K562 (cell line): ENCODE results near the gene NME7.

Experiments
- CREB1 ChIP-seq, 2 experiments: sonication (generic) in 1 of 2; formaldehyde crosslinking in 1 of 2; IDR thresholded peaks; 2 replicates each; pipeline versions ENCODE4 v1.6.1 to v1.8.0; 2012 to 2022; ENCODE audit warnings: inconsistent platforms in 1 of 2, mild to moderate bottlenecking in 1 of 2, missing genetic modification reagents in 1 of 2, moderate library complexity in 1 of 2
- E2F8 ChIP-seq: fragments of 450-650 bp; IDR thresholded peaks from 2 replicates; pipeline ENCODE4 v1.7.1; 2018; ENCODE audit warnings: mild to moderate bottlenecking, low read depth; ENCODE audit not compliant: partially characterized antibody
- EGR1 ChIP-seq: fragments of 450-650 bp; conservative IDR thresholded peaks from 2 replicates; pipeline ENCODE4 v1.6.1; 2017; ENCODE audit warnings: mild to moderate bottlenecking
- GTF2F1 ChIP-seq: IDR thresholded peaks from 2 replicates; pipeline ENCODE4 v1.6.1; 2011; ENCODE audit warnings: low read depth, low read length, improper control_type of control experiment
- HMG20A ChIP-seq: fragments of 450-650 bp; formaldehyde crosslinking; conservative IDR thresholded peaks from 2 replicates; pipeline ENCODE4 v1.4.0; 2020; ENCODE audit warnings: mild to moderate bottlenecking, mixed read lengths
- JUNB ChIP-seq: fragments of 450-650 bp; formaldehyde crosslinking; conservative IDR thresholded peaks from 2 replicates; pipeline ENCODE4 v1.4.0; 2020; ENCODE audit warnings: mild to moderate bottlenecking
- RBFOX2 ChIP-seq: fragments of 200-400 bp; formaldehyde crosslinking; IDR thresholded peaks from 2 replicates; pipeline ENCODE4 v1.6.1; 2017; ENCODE audit warnings: low read depth, mild to moderate bottlenecking, low read length, moderate library complexity
- SP1 ChIP-seq: sonication (generic); formaldehyde crosslinking; IDR thresholded peaks from 2 replicates; pipeline ENCODE4 v1.8.1; 2022; ENCODE audit warnings: mild to moderate bottlenecking, missing genetic modification reagents
- USF2 ChIP-seq: sonication (generic); formaldehyde crosslinking; IDR thresholded peaks from 2 replicates; pipeline ENCODE4 v1.5.0; 2020; ENCODE audit warnings: missing genetic modification reagents
- VEZF1 ChIP-seq: fragments of 200-800 bp; sonication (Bioruptor generic); IDR thresholded peaks from 2 replicates; pipeline ENCODE4 v1.6.1; 2017; ENCODE audit warnings: missing genetic modification characterization, missing compliant biosample characterization
- ZNF668 ChIP-seq: fragments of 250-450 bp; sonication (Bioruptor Pico); IDR thresholded peaks from 2 replicates; pipeline ENCODE4 v1.8.0; 2022; ENCODE audit warnings: mild to moderate bottlenecking, inconsistent platforms

GRCh38 chr1:169259816-169260215, 107.8 kb downstream of the NME7 start:
- TF ChIP-seq USF2 = no peak
- no peak for TF ChIP-seq HMG20A (CRISPR knock-in tag)
- no peak for TF ChIP-seq E2F8
- no peak for TF ChIP-seq SP1 (CRISPR knock-in tag)
- no peak for TF ChIP-seq VEZF1 (CRISPR knock-in tag)
- no peak for TF ChIP-seq RBFOX2
- no peak for TF ChIP-seq ZNF668
- no peak for TF ChIP-seq CREB1 (IDR thresholded peaks at IDR 0.05)
- TF ChIP-seq CREB1 (CRISPR knock-in tag; IDR thresholded peaks at IDR 0.05) = no peak
- no peak for TF ChIP-seq EGR1
- TF ChIP-seq JUNB = no peak
- TF ChIP-seq GTF2F1 = no peak
